ENCODE measurements around the gene GPATCH8. TPM values are rescaled to one million over a fixed set of nuclear protein-coding genes. Genes with fewer than 3 reads are reported as not detected.

Gene GPATCH8
- total and polyA plus RNA-seq, 2 experiments from 2014 or later = 34.7 to 38.7 TPM

GRCh38 chr17:44384823-44385286, 118.4 kb downstream of the GPATCH8 start:
- TF ChIP-seq CTCF (IDR thresholded peaks at IDR 0.05; ENCODE audit: low read depth, low read length) = no peak
- no peaks in the 10 kb centered on the region for H3K36me3 ChIP-seq
- H3K4me1 ChIP-seq (ENCODE audit: low read depth) = no peaks in the 10 kb centered on the region
- DNase-seq (ENCODE audit: low read depth in 1 of 2, low spot score in 1 of 2) = peak; percentile 23 to 25
- peaks cover 32% of the 10 kb centered on the region for H3K27me3 ChIP-seq
- H3K4me3 ChIP-seq = peak overlapping the region; percentile 35
- H3K27ac ChIP-seq = no peak overlapping the region
- H3K9me3 ChIP-seq (ENCODE audit: low read depth) = no peaks in the 10 kb centered on the region

GRCh38 chr17:44384281-44384822, 118.9 kb downstream of the GPATCH8 start:
- no peak for TF ChIP-seq CTCF (IDR thresholded peaks at IDR 0.05; ENCODE audit: low read depth, low read length)
- DNase-seq (ENCODE audit: low read depth in 1 of 2, low spot score in 1 of 2) = no peak
- H3K4me1 ChIP-seq (ENCODE audit: low read depth) = no peaks in the 10 kb centered on the region
- H3K27ac ChIP-seq = no peak overlapping the region
- H3K4me3 ChIP-seq = peak overlapping the region; percentile 35
- no peaks in the 10 kb centered on the region for H3K9me3 ChIP-seq (ENCODE audit: low read depth)
- H3K27me3 ChIP-seq = peaks cover 32% of the 10 kb centered on the region
- H3K36me3 ChIP-seq = no peaks in the 10 kb centered on the region

- Histone ChIP-seq H3K36me3 (no peaks in the 10 kb centered on the region), H3K4me1 (ENCODE audit: low read depth) (no peaks in the 10 kb centered on the region), H3K27me3 (peaks cover 32% of the 10 kb centered on the region), H3K27ac (no peak overlapping the region), H3K4me3 (no peak overlapping the region), H3K9me3 (ENCODE audit: low read depth) (no peaks in the 10 kb centered on the region)
- DNase-seq (ENCODE audit: low read depth in 1 of 2, low spot score in 1 of 2) = no peak
- no peak for TF ChIP-seq CTCF (IDR thresholded peaks at IDR 0.05; ENCODE audit: low read depth, low read length)
These were observed 119.3 kb downstream of the GPATCH8 start for GRCh38 chr17:44383861-44384260.

- Histone ChIP-seq H3K36me3 (no peaks in the 10 kb centered on the region), H3K9me3 (ENCODE audit: low read depth) (no peaks in the 10 kb centered on the region), H3K4me1 (ENCODE audit: low read depth) (no peaks in the 10 kb centered on the region), H3K27ac (no peak overlapping the region), H3K27me3 (peaks cover 32% of the 10 kb centered on the region), H3K4me3 (no peak overlapping the region)
- no peak for DNase-seq (ENCODE audit: low read depth in 1 of 2, low spot score in 1 of 2)
- TF ChIP-seq CTCF (IDR thresholded peaks at IDR 0.05; ENCODE audit: low read depth, low read length) = no peak
These were observed 119.8 kb downstream of the GPATCH8 start for GRCh38 chr17:44383363-44383762.

GRCh38 chr17:44382917-44383316, 120.3 kb downstream of the GPATCH8 start:
- Histone ChIP-seq H3K9me3 (ENCODE audit: low read depth) (no peaks in the 10 kb centered on the region), H3K27me3 (peaks cover 32% of the 10 kb centered on the region), H3K4me1 (ENCODE audit: low read depth) (no peaks in the 10 kb centered on the region), H3K36me3 (no peaks in the 10 kb centered on the region), H3K27ac (no peak overlapping the region), H3K4me3 (no peak overlapping the region)
- DNase-seq (ENCODE audit: low read depth in 1 of 2, low spot score in 1 of 2) = no peak
- TF ChIP-seq CTCF (IDR thresholded peaks at IDR 0.05; ENCODE audit: low read depth, low read length) = no peak

Data from cardiac muscle cell (in vitro differentiated cells and primary cell).